Measurements from ENCODE around the gene USP37. TPM values are rescaled to one million over a fixed set of nuclear protein-coding genes. Genes with fewer than 3 reads are reported as not detected.

The USP37 gene
- total RNA-seq, 4 donors from 2014 or later = 6.7 to 15.0 (median 8.5) TPM

DNA sequence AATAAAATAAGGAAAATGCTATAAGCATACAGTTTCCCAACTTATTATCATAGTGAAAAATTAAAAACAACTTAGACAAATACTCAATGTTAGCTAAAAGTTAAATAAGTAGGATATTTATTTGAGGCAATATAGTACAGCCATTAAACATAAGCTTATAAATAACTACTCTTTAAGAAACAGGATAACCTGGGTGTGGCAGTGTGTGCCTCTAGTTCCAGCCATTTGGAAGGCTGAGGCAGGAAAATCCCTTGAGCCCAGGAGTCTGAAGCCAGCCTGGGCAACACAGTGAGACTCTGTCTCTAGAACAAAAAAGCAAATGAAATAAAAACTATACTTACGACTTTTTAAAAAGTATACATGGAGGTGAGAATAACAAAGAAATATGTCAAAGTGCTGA lies 109.6 kb downstream of the USP37 start:
- Histone ChIP-seq H3K4me1 (no peaks in the 10 kb centered on the region), H3K27ac (replicated peaks in 1 of 4) (no peak overlapping the region), H3K9me3 (no peaks in the 10 kb centered on the region), H3K27me3 (no peaks in the 10 kb centered on the region), H3K36me3 (peaks cover 28 to 80% (median 61%) of the 10 kb centered on the region in 4 donors), H3K4me3 (no peak overlapping the region)
- intact Hi-C loops (cut with DNase I) = no loop called here
- TF ChIP-seq POLR2A (IDR thresholded peaks at IDR 0.05; ENCODE audit: low read depth) (no peak), EP300 (IDR thresholded peaks at IDR 0.05) (no peak), POLR2AphosphoS5 (IDR thresholded peaks at IDR 0.05) (no peak)
- TF ChIP-seq, protein P1, sequence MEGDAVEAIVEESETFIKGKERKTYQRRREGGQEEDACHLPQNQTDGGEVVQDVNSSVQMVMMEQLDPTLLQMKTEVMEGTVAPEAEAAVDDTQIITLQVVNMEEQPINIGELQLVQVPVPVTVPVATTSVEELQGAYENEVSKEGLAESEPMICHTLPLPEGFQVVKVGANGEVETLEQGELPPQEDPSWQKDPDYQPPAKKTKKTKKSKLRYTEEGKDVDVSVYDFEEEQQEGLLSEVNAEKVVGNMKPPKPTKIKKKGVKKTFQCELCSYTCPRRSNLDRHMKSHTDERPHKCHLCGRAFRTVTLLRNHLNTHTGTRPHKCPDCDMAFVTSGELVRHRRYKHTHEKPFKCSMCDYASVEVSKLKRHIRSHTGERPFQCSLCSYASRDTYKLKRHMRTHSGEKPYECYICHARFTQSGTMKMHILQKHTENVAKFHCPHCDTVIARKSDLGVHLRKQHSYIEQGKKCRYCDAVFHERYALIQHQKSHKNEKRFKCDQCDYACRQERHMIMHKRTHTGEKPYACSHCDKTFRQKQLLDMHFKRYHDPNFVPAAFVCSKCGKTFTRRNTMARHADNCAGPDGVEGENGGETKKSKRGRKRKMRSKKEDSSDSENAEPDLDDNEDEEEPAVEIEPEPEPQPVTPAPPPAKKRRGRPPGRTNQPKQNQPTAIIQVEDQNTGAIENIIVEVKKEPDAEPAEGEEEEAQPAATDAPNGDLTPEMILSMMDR (IDR thresholded peaks at IDR 0.05) = no peak
- 74% methylated on average over 1 of the region's 1 CpG for WGBS
- DNase-seq (ENCODE audit: extremely low spot score) = peak; percentile 1

DNA sequence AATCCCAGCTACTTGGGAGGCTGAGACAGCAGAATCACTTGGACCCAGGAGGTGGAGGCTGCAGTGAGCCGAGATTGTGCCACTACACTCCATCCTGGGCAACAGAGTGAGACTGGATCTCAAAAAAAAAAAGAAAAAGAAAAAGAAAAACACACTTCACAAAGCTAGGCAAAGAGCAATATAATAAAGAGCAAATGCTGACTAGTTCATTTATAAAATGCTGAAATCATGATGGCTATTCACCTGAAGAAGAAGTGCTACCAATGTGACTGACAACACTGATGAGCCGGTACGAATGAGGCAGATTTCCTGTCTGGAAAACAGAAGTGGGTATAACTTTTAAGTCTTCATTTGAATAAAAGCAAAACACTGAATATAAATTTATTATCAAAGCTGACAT lies 111.3 kb downstream of the USP37 start:
- H3K4me1 ChIP-seq = no peaks in the 10 kb centered on the region
- DNase-seq (ENCODE audit: extremely low spot score) = no peak
- no peaks in the 10 kb centered on the region for H3K9me3 ChIP-seq
- no peaks in the 10 kb centered on the region for H3K27me3 ChIP-seq
- intact Hi-C loops (cut with DNase I) = no loop called here
- peaks cover 28 to 73% (median 51%) of the 10 kb centered on the region in 4 donors for H3K36me3 ChIP-seq
- no peak overlapping the region for H3K4me3 ChIP-seq
- H3K27ac ChIP-seq (replicated peaks in 1 of 4) = no peak overlapping the region
- no peak for TF ChIP-seq POLR2A (IDR thresholded peaks at IDR 0.05; ENCODE audit: low read depth)
- no peak for TF ChIP-seq EP300 (IDR thresholded peaks at IDR 0.05)
- TF ChIP-seq, protein P1 (IDR thresholded peaks at IDR 0.05) = no peak
- TF ChIP-seq POLR2AphosphoS5 (IDR thresholded peaks at IDR 0.05) = no peak
- WGBS = 91% methylated on average over 3 of the region's 3 CpGs

DNA sequence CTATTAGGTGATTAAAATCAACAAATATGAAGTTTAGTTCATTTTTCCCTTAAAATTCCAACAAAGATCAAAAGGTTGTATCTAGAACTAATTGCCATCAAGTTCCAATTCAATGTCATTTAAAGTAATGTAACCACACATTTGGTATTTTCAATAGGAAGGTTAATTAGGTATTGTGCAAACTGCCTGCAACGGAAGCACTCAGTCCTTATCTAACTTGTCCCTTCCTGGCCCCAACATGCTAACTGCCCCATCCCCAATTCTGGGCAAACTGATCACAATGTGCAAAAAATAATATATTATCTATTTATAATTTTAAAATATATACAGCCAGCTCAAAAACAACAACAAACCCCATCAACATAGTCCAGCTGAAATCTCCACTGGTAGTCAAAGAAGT lies 116.1 kb downstream of the USP37 start:
- no peak for DNase-seq (ENCODE audit: extremely low spot score)
- Histone ChIP-seq H3K36me3 (peaks cover 25 to 77% (median 65%) of the 10 kb centered on the region in 4 donors), H3K27me3 (no peaks in the 10 kb centered on the region), H3K4me1 (peaks cover 0 to 3% (median 0%) of the 10 kb centered on the region in 4 donors), H3K9me3 (no peaks in the 10 kb centered on the region), H3K4me3 (no peak overlapping the region), H3K27ac (replicated peaks in 1 of 4) (no peak overlapping the region)
- 85% methylated on average over 1 of the region's 1 CpG for WGBS
- intact Hi-C loops (cut with DNase I) = no loop called here
- TF ChIP-seq EP300 (IDR thresholded peaks at IDR 0.05) (no peak), POLR2AphosphoS5 (IDR thresholded peaks at IDR 0.05) (no peak), POLR2A (IDR thresholded peaks at IDR 0.05; ENCODE audit: low read depth) (no peak)

- TF ChIP-seq, protein P1 (IDR thresholded peaks at IDR 0.05) = no peak
- TF ChIP-seq EP300 (IDR thresholded peaks at IDR 0.05) (no peak), POLR2AphosphoS5 (IDR thresholded peaks at IDR 0.05) (no peak), POLR2A (IDR thresholded peaks at IDR 0.05; ENCODE audit: low read depth) (no peak)
- intact Hi-C loops (cut with DNase I) = no loop called here
- H3K4me3 ChIP-seq = no peak overlapping the region
- DNase-seq (ENCODE audit: extremely low spot score) = no peak
- no peak overlapping the region for H3K27ac ChIP-seq (replicated peaks in 1 of 4)
- peaks cover 0 to 3% (median 0%) of the 10 kb centered on the region in 4 donors for H3K4me1 ChIP-seq
- H3K9me3 ChIP-seq = no peaks in the 10 kb centered on the region
- 57% methylated on average over 3 of the region's 3 CpGs for WGBS
- H3K27me3 ChIP-seq = no peaks in the 10 kb centered on the region
- peaks cover 6 to 63% (median 40%) of the 10 kb centered on the region in 4 donors for H3K36me3 ChIP-seq
These were observed 119.2 kb downstream of the USP37 start for GRCh38 chr2:218448934-218449333.

GRCh38 chr2:218447072-218447471 lies 121.1 kb downstream of the USP37 start:
- Histone ChIP-seq H3K36me3 (peaks cover 4 to 52% (median 32%) of the 10 kb centered on the region in 4 donors), H3K27ac (replicated peaks in 1 of 4) (no peak overlapping the region), H3K27me3 (no peaks in the 10 kb centered on the region), H3K4me3 (no peak overlapping the region), H3K4me1 (peaks cover 0 to 3% (median 0%) of the 10 kb centered on the region in 4 donors), H3K9me3 (no peaks in the 10 kb centered on the region)
- WGBS = 100% methylated on average over 2 of the region's 2 CpGs
- intact Hi-C loops (cut with DNase I) = no loop called here
- no peak for TF ChIP-seq POLR2A (IDR thresholded peaks at IDR 0.05; ENCODE audit: low read depth)
- TF ChIP-seq POLR2AphosphoS5 (IDR thresholded peaks at IDR 0.05) = no peak
- no peak for TF ChIP-seq EP300 (IDR thresholded peaks at IDR 0.05)
- TF ChIP-seq, protein P1 (IDR thresholded peaks at IDR 0.05) = no peak
- no peak for DNase-seq (ENCODE audit: extremely low spot score)

Measured in esophagus muscularis mucosa (tissue), 4 donors.